IPS-18c (cell line): ENCODE measurements around the gene LYVE1.

ENCODE experiments used
- H3K4me3 ChIP-seq: 2 replicates; pipeline ENCODE4 v1.7.0; 2013; ENCODE audit warnings: low read depth, mild to moderate bottlenecking, low read length, moderate library complexity; ENCODE audit not compliant: insufficient read depth
- H3K9me3 ChIP-seq: one replicate; pipeline ENCODE4 v1.6.1; 2013; ENCODE audit warnings: mild to moderate bottlenecking, low read length, moderate library complexity; ENCODE audit not compliant: control insufficient read depth, insufficient read depth

The LYVE1 gene

GRCh38 chr11:10572533-10572932 is 4.1 kb upstream of the LYVE1 start:
- no peak overlapping the region for H3K4me3 ChIP-seq

GRCh38 chr11:10567446-10567845 is 1.0 kb downstream of the LYVE1 start:
- no peak overlapping the region for H3K4me3 ChIP-seq

More at GRCh38 chr11:10572533-10572932, 4.1 kb upstream of the LYVE1 start:
- H3K9me3 ChIP-seq = peaks cover 2% of the 10 kb centered on the region

GRCh38 chr11:10566257-10566957 is 2.1 kb downstream of the LYVE1 start:
- H3K4me3 ChIP-seq = no peak overlapping the region
- no peaks in the 10 kb centered on the region for H3K9me3 ChIP-seq

More at GRCh38 chr11:10567446-10567845, 1.0 kb downstream of the LYVE1 start:
- H3K9me3 ChIP-seq = no peaks in the 10 kb centered on the region

- H3K4me3 ChIP-seq = no peak overlapping the region
These were observed 3.0 kb downstream of the LYVE1 start for GRCh38 chr11:10565493-10565892.

GRCh38 chr11:10564696-10565318 is 3.7 kb downstream of the LYVE1 start:
- no peak overlapping the region for H3K4me3 ChIP-seq
- no peaks in the 10 kb centered on the region for H3K9me3 ChIP-seq

More at GRCh38 chr11:10565493-10565892, 3.0 kb downstream of the LYVE1 start:
- no peaks in the 10 kb centered on the region for H3K9me3 ChIP-seq

- no peaks in the 10 kb centered on the region for H3K9me3 ChIP-seq
- H3K4me3 ChIP-seq = no peak overlapping the region
These were observed 4.4 kb downstream of the LYVE1 start for GRCh38 chr11:10564030-10564429.

GRCh38 chr11:10561947-10562346 is 6.5 kb downstream of the LYVE1 start:
- Histone ChIP-seq H3K9me3 (no peaks in the 10 kb centered on the region), H3K4me3 (no peak overlapping the region)

- no peaks in the 10 kb centered on the region for H3K9me3 ChIP-seq
- H3K4me3 ChIP-seq = no peak overlapping the region
These were observed 7.2 kb downstream of the LYVE1 start for GRCh38 chr11:10561043-10561818.

- Histone ChIP-seq H3K4me3 (no peak overlapping the region), H3K9me3 (no peaks in the 10 kb centered on the region)
These were observed 10.2 kb downstream of the LYVE1 start for GRCh38 chr11:10558288-10558687.

GRCh38 chr11:10556590-10556989 is 11.9 kb downstream of the LYVE1 start:
- Histone ChIP-seq H3K9me3 (no peaks in the 10 kb centered on the region), H3K4me3 (no peak overlapping the region)

- Histone ChIP-seq H3K9me3 (no peaks in the 10 kb centered on the region), H3K4me3 (no peak overlapping the region)
These were observed 16.6 kb downstream of the LYVE1 start for GRCh38 chr11:10551845-10552352.

GRCh38 chr11:10551290-10551592 is 17.2 kb downstream of the LYVE1 start:
- no peaks in the 10 kb centered on the region for H3K9me3 ChIP-seq

GRCh38 chr11:10550503-10551289 is 17.8 kb downstream of the LYVE1 start:
- Histone ChIP-seq H3K4me3 (no peak overlapping the region), H3K9me3 (no peaks in the 10 kb centered on the region)

More at GRCh38 chr11:10551290-10551592, 17.2 kb downstream of the LYVE1 start:
- H3K4me3 ChIP-seq = no peak overlapping the region

GRCh38 chr11:10544491-10545465 is 23.7 kb downstream of the LYVE1 start:
- no peak overlapping the region; the same call in 1 of the 2 replicates for H3K4me3 ChIP-seq
- peaks cover 2% of the 10 kb centered on the region for H3K9me3 ChIP-seq

- peaks cover 2% of the 10 kb centered on the region for H3K9me3 ChIP-seq
- no peak overlapping the region for H3K4me3 ChIP-seq
These were observed 24.7 kb downstream of the LYVE1 start for GRCh38 chr11:10543782-10544181.

GRCh38 chr11:10542776-10543175 is 25.7 kb downstream of the LYVE1 start:
- Histone ChIP-seq H3K9me3 (peaks cover 2% of the 10 kb centered on the region), H3K4me3 (no peak overlapping the region)
